Daoy (cell line): ENCODE measurements around the gene RFX2. TPM values are rescaled to one million over a fixed set of nuclear protein-coding genes. Genes with fewer than 3 reads are reported as not detected.
A peak's percentile ranks its signal among the peaks of the same experiment; 100 is the strongest.
"Not testable (repeated sequence)": the region's sequence is repeated elsewhere in the genome, so short reads cannot be mapped to it uniquely, and the experiment has no call there.

Experiments used
- DNase-seq: peaks from one replicate; pipeline ENCODE4 v3.0.0-alpha.2; 2015; ENCODE audit warnings: low read depth
- total RNA-seq: library from RNA; depleted of rRNA; stranded (reverse); fragments of >200 nt; shearing (Covaris generic); gene quantifications from 2 replicates; pipeline ENCODE4 v1.2.3, GENCODE V29; 2014

Gene RFX2
- total RNA-seq, 1 experiment from 2014 or later, result 11.1 TPM

DNA sequence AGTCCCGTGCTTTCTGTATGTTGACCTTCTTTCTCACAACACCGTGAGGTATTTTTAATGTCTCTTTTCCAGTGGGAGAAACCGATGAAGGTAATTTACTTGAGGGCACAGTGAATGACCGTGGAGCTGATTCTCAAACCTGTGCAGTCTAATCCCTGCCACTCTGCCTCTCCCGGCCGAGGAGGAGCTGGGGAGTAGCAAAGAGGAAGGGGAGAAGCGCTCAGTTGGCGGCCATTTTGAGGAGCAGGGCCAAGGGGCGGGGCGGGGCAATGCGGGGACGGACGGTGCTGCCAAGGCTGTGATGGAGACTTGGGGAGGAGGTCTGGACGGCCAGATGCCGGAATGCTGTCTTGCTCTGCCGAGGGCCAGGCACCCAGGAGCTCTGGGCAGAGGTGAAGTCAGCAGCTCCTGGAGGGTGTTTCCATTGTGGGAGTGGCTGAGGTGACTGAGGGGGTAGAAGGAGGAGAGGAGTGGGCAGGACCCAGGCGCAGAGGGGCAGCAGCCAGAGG lies 120.0 kb downstream of the RFX2 start:
- no peak for DNase-seq

DNA sequence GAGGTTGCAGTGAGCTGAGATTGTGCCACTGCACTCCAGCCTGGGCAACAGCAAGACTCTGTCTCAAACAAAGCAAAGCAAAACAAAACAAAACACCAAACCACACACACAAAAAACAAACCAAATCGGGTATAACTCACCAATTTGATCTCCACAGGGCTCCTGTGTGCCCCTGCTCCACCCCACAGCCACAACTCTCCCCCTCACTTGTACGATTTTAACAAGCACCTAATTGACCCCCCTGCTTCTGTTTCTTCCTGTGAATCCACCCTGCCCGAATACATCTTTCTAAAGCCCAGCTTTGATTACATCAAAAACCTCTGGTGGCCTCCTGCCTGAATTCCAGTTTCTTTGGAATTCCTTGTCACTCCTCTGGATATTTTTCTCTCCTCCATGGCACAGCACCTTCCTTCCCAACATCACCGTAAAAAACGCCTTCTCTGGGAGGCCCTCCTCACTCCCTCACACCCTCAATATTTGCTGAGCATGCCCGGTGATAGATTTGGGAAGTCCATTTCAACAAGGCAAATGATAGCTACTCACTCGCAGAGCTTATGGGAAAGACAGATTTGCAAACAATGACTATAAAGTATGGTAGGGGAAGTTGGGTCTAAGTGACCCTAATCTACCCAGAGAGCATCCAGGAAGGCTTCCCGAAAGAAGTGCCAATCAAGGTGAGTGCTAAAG lies 120.8 kb downstream of the RFX2 start:
- DNase-seq, result no peak

DNA sequence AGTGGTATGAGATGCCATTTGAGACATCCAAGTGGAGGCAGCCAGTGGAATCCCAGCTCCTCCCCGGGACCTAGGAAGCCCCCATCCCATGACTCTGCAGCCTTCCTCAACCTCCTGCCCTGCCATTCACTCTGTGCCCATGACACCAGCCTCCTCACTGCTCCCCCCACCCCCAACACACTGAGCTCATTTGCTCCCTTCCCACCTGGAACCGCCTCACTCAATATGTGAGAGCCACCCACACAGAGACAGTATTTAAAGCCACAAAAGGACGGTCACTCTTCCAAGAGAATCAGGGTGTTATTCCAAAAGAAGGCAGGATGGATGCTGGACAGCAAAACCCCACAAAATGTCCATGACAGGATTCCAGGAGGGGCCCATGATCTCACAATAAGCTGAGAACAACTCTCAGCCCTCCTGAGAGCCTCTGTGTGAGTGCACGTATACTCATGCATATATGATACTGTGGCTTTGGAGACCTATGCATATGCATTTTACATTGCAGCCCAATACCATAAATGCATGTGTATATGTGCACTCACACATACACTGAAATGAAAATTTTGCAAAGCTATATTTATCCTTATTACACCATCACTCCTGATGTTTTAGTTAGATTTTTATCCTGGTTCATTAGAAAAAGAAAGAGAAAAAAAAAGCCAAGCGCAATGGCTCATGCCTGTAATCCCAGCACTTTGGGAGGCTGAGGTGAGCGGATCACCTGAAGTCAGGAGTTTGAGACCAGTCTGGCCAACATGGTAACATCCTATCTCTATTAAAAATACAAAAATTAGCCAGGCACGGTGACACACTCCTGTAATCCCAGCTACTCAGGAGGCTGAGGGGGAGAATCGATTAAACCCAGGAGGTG lies 121.5 kb downstream of the RFX2 start:
- no peak for DNase-seq

DNA sequence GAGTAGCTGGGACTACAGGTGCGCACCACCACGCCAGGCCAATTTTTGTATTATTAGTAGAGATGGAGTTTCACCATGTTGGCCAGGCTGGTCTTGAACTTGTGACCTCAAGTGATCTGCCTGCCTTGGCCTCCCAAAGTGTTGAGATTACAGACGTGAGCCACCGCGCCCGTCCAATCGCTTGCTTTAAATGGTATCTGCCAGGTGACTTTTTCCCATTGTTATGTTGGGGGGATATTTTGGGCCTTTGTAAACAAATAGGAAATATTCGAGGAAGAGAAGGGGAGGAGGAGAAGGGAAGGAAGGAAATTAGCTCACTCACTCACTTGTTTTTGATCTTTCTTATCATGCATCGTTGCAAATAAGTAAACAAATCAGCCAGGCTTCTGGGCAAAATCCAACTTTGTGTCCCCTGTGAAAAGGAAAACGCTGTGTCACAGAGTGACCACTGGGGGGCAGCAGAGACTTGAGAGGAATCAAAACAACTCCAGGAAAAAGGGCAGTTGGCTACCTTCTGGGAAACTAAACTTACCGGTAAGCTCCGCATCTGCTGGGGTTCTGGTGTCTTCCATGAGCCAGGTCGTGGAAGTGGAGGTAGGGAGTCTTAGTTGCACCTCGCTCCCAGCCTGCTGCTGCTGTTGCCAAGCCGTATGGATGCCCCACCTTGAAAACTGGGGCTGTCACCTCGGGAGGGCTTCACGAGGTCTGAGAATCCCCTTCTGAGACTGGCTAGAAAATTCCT lies 123.1 kb downstream of the RFX2 start:
- DNase-seq, result peak; percentile 70

DNA sequence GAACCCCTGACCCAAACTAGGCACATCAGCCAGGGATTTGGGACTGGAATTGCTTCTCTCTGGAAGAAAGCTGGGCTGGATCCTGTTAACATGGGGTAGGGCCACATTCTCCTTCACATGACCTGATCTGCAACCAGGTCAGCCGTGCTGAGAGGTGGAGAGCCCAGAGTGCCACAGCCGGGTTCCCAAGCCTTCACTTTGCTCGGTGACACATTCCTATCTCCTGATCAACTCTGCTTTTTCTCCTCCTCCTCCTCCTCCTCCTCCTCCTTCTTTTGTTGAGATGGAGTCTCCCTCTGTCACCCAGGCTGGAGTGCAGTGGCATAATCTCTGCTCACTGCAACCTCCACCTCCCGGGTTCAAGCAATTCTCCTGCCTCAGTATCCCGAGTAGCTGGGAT lies 124.5 kb downstream of the RFX2 start:
- not testable (repeated sequence) for DNase-seq

DNA sequence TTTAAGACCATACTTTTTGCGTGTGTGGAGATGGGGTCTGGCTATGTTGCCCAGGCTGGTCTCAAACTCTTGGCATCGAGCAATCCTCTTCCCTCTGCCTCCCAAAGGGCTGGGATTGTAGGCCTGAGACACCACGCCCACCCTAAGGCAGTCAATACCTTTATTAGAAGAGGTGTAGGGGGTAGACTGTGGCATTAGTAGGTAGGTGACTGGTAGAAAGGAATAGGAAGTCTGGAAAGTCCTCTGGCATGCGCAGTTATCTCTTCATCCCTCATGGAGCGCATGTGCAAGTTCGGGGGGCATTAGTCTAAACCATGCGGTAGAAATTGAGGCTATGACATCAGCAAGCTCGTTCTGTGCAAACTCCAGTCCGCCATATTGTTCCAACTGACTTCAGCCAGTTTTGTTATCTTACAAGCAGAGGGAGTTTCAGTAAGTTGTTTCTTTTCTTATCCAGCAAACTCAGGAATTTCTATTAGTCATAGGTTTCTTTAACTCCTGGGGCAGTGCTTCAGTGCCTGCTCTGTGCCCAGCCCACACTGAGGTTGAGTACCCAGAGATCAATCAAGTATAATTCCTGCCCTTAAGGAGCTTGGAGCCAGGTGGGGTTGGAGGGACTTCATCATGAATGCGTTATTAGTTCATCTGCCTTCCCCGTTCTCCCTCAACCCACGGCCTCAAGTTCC lies 125.1 kb downstream of the RFX2 start:
- DNase-seq, result peak; percentile 61

DNA sequence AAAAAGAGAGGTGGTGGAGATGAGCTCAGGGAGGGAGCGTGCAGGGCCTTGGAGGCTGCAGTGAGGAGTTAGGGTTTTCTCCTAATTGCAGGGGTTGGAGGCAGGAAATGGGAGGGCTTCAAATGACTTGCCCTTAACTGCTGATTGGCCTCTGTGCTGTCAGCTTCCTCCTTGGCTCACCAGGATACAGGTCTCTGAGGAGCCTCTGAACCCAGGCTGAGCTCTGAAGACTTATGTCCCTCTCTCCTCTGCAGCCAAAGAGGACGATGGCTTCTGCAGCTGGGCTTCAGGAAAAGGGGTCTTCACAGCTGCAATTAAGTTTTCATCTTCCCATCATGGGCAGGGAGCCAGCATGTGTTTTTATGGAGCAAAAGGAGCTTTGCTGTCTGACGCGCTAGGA lies 125.7 kb downstream of the RFX2 start:
- no peak for DNase-seq

DNA sequence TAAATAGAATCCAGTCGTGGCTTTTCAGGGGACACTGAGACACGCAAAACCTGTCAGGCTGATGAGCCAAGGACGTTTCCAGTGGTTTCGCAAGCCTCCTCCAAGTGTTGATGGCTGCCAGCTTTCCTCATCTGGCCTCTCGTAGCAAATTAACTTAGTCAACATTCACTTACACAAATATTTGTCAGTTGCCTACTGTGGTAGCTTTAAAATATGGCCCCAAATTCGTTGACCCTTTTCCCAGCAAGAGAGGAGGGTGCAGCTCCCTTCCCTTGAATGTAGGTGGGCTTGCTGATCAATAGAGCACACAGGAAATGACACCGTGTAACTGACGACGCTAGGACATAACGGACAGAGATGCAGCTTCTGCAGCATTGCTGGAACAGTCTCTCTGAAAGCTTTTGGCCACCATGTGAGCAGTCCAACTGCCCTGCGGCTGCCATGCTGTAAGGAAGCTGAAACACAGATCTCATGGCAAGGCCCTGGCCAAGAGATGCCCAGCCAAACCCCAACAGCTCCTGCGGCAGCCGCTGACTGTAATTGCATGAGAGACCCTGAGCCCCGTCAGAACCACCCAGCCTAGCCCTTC lies 126.8 kb downstream of the RFX2 start:
- no peak for DNase-seq

DNA sequence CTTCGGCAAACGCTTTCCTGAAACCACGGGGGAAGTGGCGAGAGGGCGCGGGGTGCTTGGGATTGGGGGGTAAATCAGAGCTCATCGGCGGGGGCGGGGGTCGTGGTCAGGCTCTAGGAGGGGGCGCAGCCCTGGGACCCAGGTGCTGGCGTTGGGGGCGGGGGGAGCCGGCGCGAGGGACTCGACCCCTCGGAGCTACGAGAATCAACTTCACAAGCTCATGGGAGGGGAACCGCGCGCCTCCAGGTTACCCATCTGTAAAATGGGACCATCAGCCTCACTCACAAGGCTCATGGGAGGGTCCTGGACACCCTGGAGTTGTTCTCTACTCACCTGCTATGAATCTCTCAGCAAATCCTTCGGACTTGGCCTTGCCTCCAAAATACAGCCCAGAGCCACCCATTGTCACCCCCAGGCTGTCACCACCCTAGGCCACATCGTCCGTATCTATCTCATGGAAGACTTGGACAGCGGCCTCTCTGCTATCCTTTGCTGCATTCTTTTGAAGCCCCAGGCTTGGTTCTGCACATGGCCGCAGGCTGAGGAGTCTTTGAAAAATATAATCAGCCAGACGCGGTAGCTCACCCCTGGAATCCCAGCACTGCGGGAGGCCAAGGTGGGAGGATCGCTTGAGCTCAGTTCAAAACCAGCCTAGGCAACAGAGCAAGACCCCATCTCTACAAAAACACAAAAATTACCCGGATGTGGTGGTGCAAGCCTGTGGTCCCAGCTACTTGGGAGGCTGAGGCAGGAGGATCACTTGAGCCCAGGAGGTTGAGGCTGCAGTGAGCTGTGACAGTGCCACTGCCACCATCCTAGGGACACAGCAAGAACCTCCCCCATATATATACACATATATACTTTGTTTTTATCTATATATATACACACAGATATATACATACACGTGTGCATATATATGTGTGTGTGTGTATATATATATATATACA lies 131.4 kb downstream of the RFX2 start:
- DNase-seq, result no peak

DNA sequence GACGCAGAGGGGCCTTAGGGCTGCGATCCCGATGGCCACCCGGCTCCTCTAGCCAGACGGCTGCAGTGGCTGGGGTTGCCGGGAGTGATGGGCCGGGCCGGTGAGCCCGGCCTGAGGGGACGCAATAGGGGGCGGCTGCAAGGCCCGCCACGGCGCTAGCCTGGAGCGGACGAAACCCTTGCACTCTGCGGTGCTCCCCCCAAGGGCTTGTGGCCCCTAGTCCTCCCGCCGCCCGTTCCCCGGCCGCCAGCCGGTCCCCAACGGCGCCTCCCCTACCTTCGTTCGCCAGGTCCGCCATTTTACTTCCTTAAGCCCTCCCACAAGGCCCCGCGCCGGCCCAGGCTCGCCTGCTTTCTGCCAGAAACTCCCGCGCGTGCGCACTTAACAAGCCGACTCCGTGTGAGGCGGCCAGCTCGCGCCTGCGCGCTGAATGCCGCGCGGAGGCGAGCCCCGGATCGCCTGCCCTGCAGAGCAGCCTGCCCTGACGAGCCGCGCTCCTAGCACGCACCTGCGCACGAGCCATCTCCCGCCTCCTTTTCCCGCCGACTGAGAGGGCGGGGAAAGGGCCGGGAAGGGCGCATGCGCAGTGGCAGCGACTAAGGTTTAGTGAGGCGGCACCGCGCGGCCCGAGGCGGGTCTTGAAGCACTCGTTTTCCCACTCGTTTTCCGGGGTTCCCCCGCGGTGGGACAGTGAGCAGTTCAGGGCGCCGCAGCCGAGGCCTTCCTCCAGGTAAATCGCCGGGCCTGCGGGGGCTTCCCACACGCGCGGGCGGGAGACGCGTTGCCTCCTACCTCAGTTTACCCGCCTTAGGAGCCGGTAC lies 132.3 kb downstream of the RFX2 start, which contains the start of gene RANBP3:
RANBP3 (minus strand) TSS at position 356 of the 821 bp plus-strand sequence; CDS start at position 298, 58 bp downstream.
- peak; percentile 100 for DNase-seq

DNA sequence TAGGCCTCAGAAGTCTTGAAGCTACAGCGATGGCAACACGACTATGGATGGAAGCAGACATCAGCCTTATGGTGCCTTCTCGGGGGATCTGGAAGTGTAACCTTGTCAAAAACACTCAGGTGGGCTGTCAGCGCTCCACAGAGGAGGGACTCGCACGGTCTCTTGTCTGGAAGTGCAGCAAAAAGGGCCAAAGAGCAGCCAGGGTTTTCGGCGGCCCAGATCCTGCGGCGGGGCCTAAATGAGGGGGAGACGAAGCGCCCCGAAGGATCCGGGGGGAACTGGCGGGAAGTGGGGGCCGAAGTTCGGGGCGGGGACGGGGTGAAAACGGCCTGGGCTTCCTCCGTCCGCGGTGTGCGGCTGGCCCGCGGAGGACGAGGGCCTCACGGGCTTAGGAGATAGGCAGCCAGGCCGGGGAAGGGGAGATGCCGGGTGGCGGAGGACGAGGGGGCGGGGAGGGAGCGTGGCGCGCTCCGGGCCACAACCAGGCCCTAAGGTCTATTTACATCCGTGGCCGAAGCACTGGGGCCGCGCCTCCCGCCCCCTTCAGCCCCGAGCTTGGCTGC lies 133.0 kb downstream of the RFX2 start:
- DNase-seq, result no peak

DNA sequence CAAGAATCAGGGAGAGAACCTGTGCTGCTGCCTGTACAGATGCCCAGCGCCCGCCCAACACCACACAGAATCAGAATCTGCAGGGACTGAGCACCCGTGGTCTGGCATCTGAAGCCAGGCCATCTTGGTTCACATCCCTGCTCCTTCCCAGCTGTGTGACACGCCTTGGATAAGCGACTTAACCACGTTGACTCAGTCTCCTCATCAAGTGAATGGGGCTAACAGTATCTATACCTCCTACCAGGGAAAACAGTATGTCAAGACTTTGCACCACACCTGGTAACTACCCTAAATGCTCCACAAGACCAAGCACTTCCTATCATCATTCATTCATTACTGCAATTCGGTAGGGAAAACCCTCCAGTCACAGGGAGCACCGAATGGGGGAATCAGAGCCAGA lies 133.5 kb downstream of the RFX2 start:
- DNase-seq, result no peak

DNA sequence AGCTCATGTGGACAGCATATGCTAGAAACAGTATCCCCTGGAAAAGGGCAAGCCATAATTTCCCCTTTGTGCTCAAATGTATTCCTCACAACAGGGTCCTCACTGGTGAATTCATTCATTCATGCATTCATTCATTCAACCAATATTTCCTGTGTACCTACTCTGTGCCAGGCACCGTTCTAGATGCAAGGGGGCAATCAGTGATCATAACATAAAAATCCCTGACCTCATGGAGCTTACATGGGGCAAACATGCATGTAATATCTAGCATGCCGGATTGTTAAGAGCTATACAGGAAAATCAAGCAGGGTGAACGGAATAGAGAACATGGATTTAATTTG lies 134.9 kb downstream of the RFX2 start:
- no peak for DNase-seq

DNA sequence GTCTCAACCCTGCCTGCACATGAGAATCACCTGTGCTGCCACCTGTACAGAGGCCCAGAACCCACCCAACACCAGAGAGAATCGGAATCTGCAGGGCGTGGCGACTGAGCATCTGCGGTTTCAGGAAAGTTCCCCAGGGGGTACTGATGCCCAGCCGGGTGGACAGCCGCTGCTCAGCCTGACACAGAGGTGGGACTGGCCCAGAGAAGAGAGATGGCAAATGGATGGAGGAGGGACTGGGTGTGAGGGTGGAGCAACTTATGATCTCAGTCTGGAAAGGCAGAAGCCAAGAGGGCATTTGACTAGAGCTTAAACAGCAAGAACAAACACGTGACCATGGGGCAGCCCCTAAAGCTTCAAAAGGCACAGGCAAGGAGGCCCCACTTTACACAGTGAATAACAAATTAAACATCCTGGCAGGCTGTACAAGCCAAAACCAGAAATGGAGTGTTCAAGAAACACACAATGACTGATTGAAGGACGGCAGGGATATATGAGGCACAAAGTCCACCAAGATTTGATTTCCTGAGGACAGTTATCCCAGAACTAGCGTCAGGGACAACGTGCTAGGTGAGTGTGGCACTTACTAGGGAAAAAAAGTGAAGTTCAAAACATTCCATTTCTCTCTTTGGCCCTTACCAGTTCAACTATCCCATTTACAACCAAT lies 135.4 kb downstream of the RFX2 start:
- no peak for DNase-seq

DNA sequence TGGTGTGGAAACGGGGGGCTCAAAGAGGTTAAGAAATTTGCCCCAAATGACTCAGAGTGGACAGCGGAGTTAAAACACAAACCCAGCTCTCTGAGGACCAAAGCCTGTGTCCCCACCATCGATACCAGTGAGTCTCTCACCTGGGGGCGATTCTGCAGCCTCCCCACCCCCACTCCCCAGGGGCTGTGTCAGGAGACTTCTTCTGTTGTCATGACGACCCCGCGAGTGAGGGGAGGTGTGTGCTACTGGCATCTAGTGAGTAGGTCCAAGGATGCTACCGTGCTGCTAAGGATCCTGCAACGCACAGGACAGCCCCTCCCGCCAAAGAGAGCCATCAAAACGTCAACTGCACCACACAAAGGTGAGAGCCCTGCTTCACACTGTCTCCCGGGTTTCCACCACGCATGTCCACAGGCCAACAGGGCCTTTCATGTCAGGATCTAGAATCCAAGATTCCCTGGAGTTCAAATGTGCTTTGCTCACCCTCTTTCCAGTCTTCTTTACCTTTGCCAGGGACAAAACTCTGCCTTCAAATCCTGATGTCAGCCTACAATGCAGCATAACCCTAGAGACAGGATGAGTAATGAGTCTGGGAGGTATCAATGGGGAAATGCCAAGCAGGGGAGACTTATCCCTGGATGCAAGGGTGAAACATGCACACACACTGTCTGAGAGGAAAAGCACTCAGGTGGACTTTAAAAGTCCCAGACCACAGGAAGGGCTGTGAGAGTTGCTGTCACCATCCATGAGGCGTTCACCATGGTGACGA lies 136.2 kb downstream of the RFX2 start:
- DNase-seq, result no peak

DNA sequence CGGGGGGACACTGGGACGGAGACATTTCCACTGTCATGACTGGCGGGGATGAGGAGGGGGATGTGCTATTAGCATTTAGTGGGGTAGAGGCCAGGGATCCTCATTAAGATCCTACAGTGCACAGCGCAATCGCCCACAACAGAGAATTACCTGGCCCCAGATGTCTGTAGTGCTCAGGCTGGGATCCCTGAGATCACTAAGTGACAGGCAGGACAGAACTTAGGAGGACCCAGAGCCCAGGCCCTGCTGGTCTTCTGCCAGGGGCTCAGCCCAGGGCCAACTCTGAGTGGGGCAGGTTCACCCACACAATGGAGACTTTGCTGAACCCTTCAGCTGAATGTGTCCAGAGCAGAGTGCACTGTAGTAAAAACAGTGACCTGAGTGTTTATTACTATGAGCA lies 136.9 kb downstream of the RFX2 start:
- no peak for DNase-seq

DNA sequence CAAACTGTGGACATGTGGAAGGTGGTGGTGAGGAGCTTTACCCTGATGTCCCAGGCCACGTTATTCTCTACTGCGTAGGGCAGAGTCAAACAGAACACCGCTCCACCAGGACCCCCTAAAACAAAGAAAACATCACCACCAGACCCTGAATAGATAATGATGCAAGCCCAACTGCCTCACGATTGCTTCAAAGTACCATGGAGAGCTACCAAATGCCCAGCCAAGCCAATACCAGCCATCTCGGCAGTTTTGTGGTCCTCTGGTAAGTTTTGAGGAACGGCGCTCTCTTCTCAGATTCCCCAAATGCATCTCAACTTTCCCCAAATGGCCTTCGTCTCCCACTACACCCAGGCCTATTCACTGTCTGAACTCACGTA lies 138.0 kb downstream of the RFX2 start:
- no peak for DNase-seq
